HL-60 (cell line): ENCODE results near the gene GRWD1.
"Not testable (repeated sequence)": the region's sequence is repeated elsewhere in the genome, so short reads cannot be mapped to it uniquely, and the experiment has no call there.

ENCODE experiments used
- DNase-seq, 2 experiments: peaks; one replicate each; pipeline ENCODE4 v3.0.0-alpha.2; 2010 to 2020; ENCODE audit warnings: low read depth in 1 of 2, low spot score in 1 of 2
- H3K27ac ChIP-seq: fragments of 250-450 bp; sonication (Bioruptor Pico); replicated peaks from 2 replicates; pipeline ENCODE4 v1.5.1; 2020; ENCODE audit warnings: mild to moderate bottlenecking, moderate library complexity
- H3K27me3 ChIP-seq: fragments of 250-450 bp; sonication (Bioruptor Pico); 2 replicates; pipeline ENCODE4 v1.5.1; 2021; ENCODE audit warnings: mild to moderate bottlenecking, moderate library complexity; ENCODE audit not compliant: insufficient read depth, poor library complexity, severe bottlenecking
- H3K4me3 ChIP-seq: replicated peaks from 2 replicates; pipeline ENCODE4 v1.5.1; 2011; ENCODE audit warnings: mild to moderate bottlenecking, control low read depth, low read length; ENCODE audit not compliant: insufficient read depth
- GABPA ChIP-seq: IDR thresholded peaks from 2 replicates; pipeline ENCODE4 v1.6.1; 2012; ENCODE audit warnings: low read depth
- POLR2AphosphoS5 ChIP-seq: IDR thresholded peaks from 2 replicates; pipeline ENCODE4 v1.6.1; 2012; ENCODE audit warnings: low read depth
- SPI1 ChIP-seq: IDR thresholded peaks from 2 replicates; pipeline ENCODE4 v1.6.1; 2012; ENCODE audit warnings: low read depth, mild to moderate bottlenecking, borderline replicate concordance
- TF ChIP-seq, protein P1 (sequence below): IDR thresholded peaks from one replicate; pipeline ENCODE4 v1.5.1; 2011; ENCODE audit warnings: low read length, control low read depth, inconsistent platforms; ENCODE audit not compliant: insufficient read depth
- TF ChIP-seq, protein P2 (sequence below): IDR thresholded peaks from 2 replicates; pipeline ENCODE4 v1.6.1; 2012; ENCODE audit warnings: low read depth; ENCODE audit not compliant: insufficient replicate concordance

Gene GRWD1

DNA sequence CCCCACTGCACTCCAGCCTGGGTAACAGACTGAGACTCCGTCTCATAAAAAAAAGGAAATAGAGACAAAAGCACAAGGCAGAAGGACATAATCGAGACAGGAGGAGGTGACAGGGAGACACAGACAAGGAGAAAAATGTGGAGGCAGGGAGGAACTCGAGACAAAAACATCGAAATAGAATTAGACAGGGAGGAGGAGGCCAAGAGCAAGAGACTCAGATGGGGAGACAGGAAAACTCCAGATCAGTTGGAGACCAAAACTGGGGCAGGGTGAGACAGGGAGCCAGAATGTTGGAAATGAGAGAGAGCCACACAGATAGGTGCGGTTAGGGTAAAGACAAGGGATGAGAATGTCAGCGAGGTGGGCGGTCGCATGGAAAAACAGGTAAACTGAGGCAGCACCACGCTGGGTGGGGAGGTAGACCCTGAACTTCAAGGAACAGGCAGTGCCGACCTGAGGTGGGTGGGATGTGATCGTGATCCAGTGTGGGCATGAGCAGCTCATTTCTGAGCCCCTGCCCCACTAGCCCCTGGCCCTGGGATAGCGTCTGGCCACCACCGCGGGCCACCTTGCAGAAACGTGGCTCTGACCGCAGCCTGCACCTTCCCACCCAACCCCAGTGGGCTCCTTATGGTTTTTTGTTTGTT lies 38.6 kb downstream of the GRWD1 start:
- Histone ChIP-seq H3K27me3 (peaks cover 3% of the 10 kb centered on the region), H3K4me3 (no peak overlapping the region), H3K27ac (no peak overlapping the region)
- no peak for DNase-seq
- TF ChIP-seq, protein P1, sequence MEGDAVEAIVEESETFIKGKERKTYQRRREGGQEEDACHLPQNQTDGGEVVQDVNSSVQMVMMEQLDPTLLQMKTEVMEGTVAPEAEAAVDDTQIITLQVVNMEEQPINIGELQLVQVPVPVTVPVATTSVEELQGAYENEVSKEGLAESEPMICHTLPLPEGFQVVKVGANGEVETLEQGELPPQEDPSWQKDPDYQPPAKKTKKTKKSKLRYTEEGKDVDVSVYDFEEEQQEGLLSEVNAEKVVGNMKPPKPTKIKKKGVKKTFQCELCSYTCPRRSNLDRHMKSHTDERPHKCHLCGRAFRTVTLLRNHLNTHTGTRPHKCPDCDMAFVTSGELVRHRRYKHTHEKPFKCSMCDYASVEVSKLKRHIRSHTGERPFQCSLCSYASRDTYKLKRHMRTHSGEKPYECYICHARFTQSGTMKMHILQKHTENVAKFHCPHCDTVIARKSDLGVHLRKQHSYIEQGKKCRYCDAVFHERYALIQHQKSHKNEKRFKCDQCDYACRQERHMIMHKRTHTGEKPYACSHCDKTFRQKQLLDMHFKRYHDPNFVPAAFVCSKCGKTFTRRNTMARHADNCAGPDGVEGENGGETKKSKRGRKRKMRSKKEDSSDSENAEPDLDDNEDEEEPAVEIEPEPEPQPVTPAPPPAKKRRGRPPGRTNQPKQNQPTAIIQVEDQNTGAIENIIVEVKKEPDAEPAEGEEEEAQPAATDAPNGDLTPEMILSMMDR = no peak
- TF ChIP-seq, protein P2, sequence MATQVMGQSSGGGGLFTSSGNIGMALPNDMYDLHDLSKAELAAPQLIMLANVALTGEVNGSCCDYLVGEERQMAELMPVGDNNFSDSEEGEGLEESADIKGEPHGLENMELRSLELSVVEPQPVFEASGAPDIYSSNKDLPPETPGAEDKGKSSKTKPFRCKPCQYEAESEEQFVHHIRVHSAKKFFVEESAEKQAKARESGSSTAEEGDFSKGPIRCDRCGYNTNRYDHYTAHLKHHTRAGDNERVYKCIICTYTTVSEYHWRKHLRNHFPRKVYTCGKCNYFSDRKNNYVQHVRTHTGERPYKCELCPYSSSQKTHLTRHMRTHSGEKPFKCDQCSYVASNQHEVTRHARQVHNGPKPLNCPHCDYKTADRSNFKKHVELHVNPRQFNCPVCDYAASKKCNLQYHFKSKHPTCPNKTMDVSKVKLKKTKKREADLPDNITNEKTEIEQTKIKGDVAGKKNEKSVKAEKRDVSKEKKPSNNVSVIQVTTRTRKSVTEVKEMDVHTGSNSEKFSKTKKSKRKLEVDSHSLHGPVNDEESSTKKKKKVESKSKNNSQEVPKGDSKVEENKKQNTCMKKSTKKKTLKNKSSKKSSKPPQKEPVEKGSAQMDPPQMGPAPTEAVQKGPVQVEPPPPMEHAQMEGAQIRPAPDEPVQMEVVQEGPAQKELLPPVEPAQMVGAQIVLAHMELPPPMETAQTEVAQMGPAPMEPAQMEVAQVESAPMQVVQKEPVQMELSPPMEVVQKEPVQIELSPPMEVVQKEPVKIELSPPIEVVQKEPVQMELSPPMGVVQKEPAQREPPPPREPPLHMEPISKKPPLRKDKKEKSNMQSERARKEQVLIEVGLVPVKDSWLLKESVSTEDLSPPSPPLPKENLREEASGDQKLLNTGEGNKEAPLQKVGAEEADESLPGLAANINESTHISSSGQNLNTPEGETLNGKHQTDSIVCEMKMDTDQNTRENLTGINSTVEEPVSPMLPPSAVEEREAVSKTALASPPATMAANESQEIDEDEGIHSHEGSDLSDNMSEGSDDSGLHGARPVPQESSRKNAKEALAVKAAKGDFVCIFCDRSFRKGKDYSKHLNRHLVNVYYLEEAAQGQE = no peak
- TF ChIP-seq POLR2AphosphoS5 = no peak
- no peak for TF ChIP-seq SPI1
- no peak for TF ChIP-seq GABPA

DNA sequence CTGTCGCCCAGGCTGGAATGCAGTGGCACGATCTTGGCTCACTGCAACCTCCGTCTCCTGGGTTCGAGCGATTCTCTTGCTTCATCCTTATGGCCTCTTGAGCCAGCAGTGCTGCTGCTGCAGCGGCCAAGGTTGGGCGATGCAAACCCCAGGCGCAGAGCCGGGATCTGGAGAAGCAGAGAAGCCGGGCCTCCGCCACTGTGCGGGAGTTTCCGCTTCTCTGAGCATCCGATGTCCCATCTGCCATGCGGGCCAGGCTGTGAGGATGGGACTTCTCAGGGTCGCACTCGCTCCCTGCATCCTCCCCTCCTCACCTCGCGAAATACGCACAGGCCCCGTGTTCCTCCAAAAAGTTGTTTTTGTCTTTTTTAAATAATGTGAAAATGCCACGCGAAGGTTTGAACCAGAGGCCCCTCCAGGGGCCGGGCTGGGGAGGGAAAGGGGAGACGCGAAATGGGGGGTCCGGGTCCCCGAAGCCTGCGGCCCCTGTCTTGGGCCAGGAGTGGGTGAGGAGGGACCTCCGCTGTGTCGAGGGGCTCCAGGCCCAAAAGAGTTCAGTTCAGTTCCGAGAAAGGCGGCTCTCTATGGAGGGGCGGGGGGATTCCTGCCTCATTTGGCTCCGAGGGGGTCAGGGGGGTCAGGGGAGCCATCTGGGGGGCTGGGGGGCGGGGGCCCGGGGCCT lies 39.3 kb downstream of the GRWD1 start:
- no peak for TF ChIP-seq SPI1
- no peak for TF ChIP-seq POLR2AphosphoS5
- TF ChIP-seq, protein P1 = no peak
- TF ChIP-seq, protein P2 = no peak
- TF ChIP-seq GABPA = no peak
- DNase-seq = no peak
- H3K4me3 ChIP-seq = no peak overlapping the region
- H3K27me3 ChIP-seq = peaks cover 5% of the 10 kb centered on the region
- H3K27ac ChIP-seq = no peak overlapping the region

DNA sequence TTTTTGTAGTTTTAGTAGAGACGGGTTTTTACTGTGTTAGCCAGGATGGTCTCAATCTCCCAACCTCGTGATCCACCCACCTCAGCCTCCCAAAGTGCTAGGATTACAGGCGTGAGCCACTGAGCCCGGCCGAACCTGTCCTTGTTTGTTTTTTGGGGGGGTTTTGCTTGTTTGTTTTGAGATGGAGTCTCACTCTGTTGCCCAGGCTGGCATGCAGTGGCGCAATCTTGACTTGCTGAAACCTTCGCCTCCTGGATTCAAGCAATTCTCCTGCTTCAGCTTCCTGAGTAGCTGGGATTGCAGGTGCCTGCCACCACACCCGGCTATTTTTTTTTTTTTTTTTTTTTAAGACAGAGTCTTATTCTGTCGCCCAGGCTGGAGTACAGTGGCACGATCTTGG lies 40.9 kb downstream of the GRWD1 start:
- DNase-seq, H3K27ac ChIP-seq, H3K4me3 ChIP-seq: not testable (repeated sequence)
- H3K27me3 ChIP-seq = peaks cover 16% of the 10 kb centered on the region

DNA sequence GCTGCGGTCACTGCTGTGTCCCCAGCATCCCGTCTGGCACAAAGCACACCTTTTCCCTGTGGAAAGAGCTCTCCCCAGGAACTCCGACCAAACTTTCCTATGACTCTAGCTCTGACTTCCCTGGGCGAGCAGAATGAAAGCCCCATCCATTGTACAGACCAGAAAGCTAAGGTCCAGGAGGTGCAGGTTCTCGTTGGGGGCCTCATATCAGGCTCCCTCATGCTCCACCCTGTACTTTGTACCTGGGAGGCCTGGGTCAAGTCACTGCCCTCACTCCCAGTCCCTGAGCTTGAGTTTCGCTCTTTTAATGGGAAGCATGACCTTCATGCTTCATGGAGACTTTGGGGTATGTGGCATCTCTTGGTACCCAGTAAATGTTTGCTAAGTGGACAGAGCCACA lies 41.8 kb downstream of the GRWD1 start:
- H3K27me3 ChIP-seq = peaks cover 23% of the 10 kb centered on the region
- H3K27ac ChIP-seq = no peak overlapping the region
- TF ChIP-seq, protein P2 = no peak
- TF ChIP-seq POLR2AphosphoS5 = no peak
- TF ChIP-seq GABPA = no peak
- TF ChIP-seq SPI1 = no peak
- no peak for DNase-seq
- no peak overlapping the region for H3K4me3 ChIP-seq
